K562 (cell line): Measurements from ENCODE around the gene IGLON5. TPM values are rescaled to one million over a fixed set of nuclear protein-coding genes. Genes with fewer than 3 reads are reported as not detected.

Source experiments
- BACH1 ChIP-seq: fragments of 200-800 bp; sonication (Bioruptor generic); IDR thresholded peaks from 2 replicates; pipeline ENCODE4 v1.6.1; 2016; ENCODE audit warnings: missing genetic modification characterization, missing compliant biosample characterization
- BHLHE40 ChIP-seq: IDR thresholded peaks from 2 replicates; pipeline ENCODE4 v1.6.1; 2011; ENCODE audit warnings: low read length, improper control_type of control experiment
- GTF2A2 ChIP-seq: IDR thresholded peaks from 2 replicates; pipeline ENCODE4 v1.6.1; 2016; ENCODE audit warnings: mild to moderate bottlenecking, missing genetic modification characterization, missing compliant biosample characterization
- MGA ChIP-seq: fragments of 450-650 bp; IDR thresholded peaks from 2 replicates; pipeline ENCODE4 v1.6.1; 2016; ENCODE audit warnings: mild to moderate bottlenecking, moderate library complexity
- PHF8 ChIP-seq: fragments of 200-600 bp; sonication (generic); IDR thresholded peaks from 2 replicates; pipeline ENCODE4 v1.6.1; 2012; ENCODE audit warnings: mixed run types, mild to moderate bottlenecking, inconsistent platforms, low read length, moderate library complexity, borderline replicate concordance
- RBM17 ChIP-seq: fragments of 200-400 bp; formaldehyde crosslinking; IDR thresholded peaks from 2 replicates; pipeline ENCODE4 v1.6.1; 2017; ENCODE audit warnings: low read depth, mild to moderate bottlenecking, low read length, borderline replicate concordance
- SMC3 ChIP-seq: conservative IDR thresholded peaks from 2 replicates; pipeline ENCODE4 v1.6.1; 2011; ENCODE audit warnings: low read depth, low read length, improper control_type of control experiment; ENCODE audit not compliant: insufficient read depth
- SP1 ChIP-seq: sonication (generic); formaldehyde crosslinking; IDR thresholded peaks from 2 replicates; pipeline ENCODE4 v1.8.1; 2022; ENCODE audit warnings: mild to moderate bottlenecking, missing genetic modification reagents
- STAG1 ChIP-seq: sonication (generic); formaldehyde crosslinking; IDR thresholded peaks from 2 replicates; pipeline ENCODE4 v1.5.0; 2020; ENCODE audit warnings: missing genetic modification reagents, borderline replicate concordance
- TFAP4 ChIP-seq: sonication (generic); formaldehyde crosslinking; IDR thresholded peaks from 2 replicates; pipeline ENCODE4 v1.8.0; 2022; ENCODE audit warnings: missing genetic modification reagents, mild to moderate bottlenecking, moderate library complexity, borderline replicate concordance
- ZC3H11A ChIP-seq: IDR thresholded peaks from 2 replicates; pipeline ENCODE4 v1.6.1; 2012; ENCODE audit warnings: low read depth, low read length, improper control_type of control experiment
- ZNF134 ChIP-seq: fragments of 250-450 bp; sonication (Bioruptor Pico); conservative IDR thresholded peaks from 2 replicates; pipeline ENCODE4 v1.4.0; 2020
- ZNF175 ChIP-seq: fragments of 200-800 bp; sonication (Bioruptor generic); IDR thresholded peaks from 2 replicates; pipeline ENCODE4 v1.6.1; 2016; ENCODE audit warnings: low read depth, mild to moderate bottlenecking, missing genetic modification characterization, missing compliant biosample characterization
- ZNF263 ChIP-seq: sonication (generic); formaldehyde crosslinking; IDR thresholded peaks from 2 replicates; pipeline ENCODE4 v1.8.0; 2022; ENCODE audit warnings: mild to moderate bottlenecking, missing genetic modification reagents, borderline replicate concordance
- polyA plus RNA-seq, 8 experiments: library from polyadenylated mRNA; depleted of rRNA in 4 of 8; stranded (reverse) in 5 of 8; unstranded in 3 of 8; fragments of >200 nt; fragmentation: Nextera tagmentation in 2 of 8; fragmentation: Illumina TruSeq in 1 of 8; extraction: Ambion mirVana in 2 of 8; extraction: Trizol in 1 of 8; gene quantifications; 2 replicates each; pipeline versions ENCODE4 v1.2.1 to v1.2.3, GENCODE V29; 2011 to 2014; ENCODE audit warnings: inconsistent platforms in 1 of 8, missing spikeins in 1 of 8
- total RNA-seq, 7 experiments: library from RNA; depleted of rRNA in 6 of 7; stranded (reverse); fragments of >200 nt in 6 of 7; fragmentation: Illumina TruSeq in 2 of 7; extraction: Trizol in 2 of 7; gene quantifications; 2 replicates each; pipeline versions ENCODE4 v1.2.1 to v1.2.3, GENCODE V29; 2011 to 2021; ENCODE audit warnings: low replicate concordance in 1 of 7

Gene IGLON5
- total and polyA plus RNA-seq, 9 of the 15 experiments (the other 6 are each of a cell fraction or from before 2014, with no cell fraction given): 0.03 to 0.22 (median 0.14) TPM; not detected in 2

- TF ChIP-seq MGA (peak; percentile 95), TFAP4 (peak; percentile 94), PHF8 (peak; percentile 75; the same call in 1 of the 2 replicates), GTF2A2 (tag) (peak; percentile 37; the same call in 1 of the 2 replicates), ZNF134 (CRISPR knock-in tag) (no peak), SMC3 (0 out of 2 replicates have a peak, but pooled peaks have one; percentile 22), STAG1 (CRISPR knock-in tag) (peak; percentile 40; the same call in 1 of the 2 replicates), RBM17 (no peak), ZNF263 (CRISPR knock-in tag) (peak; percentile 35; the same call in 1 of the 2 replicates), SP1 (peak; percentile 72), BACH1 (tag) (no peak), BHLHE40 (peak; percentile 93), ZC3H11A (no peak), ZNF175 (CRISPR knock-in tag) (0 out of 2 replicates have a peak, but pooled peaks have one; percentile 62)
Observed at GRCh38 chr19:51339687-51340656, 28.5 kb downstream of the IGLON5 start (continued).
